Fibroblast of skin of scalp (primary cell): ENCODE results near the gene USP6NL.

Source experiments
- DNase-seq: peaks from one replicate; pipeline ENCODE4 v3.0.0-alpha.2; 2013

USP6NL gene

DNA sequence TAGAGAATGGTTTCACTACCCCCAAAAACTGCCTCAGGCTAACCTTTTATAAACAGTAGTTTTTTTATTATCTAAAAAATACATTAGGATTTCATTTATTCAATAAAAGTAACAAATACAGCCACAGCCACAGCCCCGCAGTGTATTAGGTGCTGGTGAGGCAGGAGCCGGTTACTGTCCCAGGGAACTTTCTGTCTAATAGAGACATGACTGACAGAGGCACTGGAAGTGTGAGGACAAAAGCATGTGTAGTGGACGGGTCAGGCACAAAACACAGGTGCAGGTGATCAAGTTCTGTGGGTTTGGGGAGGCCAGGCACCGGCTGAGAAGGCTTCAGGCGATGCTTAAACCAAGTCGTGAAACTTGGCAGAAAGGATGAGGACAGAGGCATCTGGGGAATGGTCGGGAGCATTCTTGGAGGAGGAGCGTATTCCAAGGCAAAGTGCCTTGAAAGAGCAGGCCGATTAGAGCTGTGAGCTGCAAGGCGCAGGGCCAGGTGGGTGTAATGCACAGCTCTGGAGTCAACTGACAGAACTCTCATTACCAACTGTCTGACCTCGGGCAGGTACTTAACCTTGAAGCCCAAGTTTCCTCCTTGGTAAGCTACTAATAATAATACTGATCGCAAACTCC, 138.2 kb downstream of the USP6NL start:
- DNase-seq, result no peak

DNA sequence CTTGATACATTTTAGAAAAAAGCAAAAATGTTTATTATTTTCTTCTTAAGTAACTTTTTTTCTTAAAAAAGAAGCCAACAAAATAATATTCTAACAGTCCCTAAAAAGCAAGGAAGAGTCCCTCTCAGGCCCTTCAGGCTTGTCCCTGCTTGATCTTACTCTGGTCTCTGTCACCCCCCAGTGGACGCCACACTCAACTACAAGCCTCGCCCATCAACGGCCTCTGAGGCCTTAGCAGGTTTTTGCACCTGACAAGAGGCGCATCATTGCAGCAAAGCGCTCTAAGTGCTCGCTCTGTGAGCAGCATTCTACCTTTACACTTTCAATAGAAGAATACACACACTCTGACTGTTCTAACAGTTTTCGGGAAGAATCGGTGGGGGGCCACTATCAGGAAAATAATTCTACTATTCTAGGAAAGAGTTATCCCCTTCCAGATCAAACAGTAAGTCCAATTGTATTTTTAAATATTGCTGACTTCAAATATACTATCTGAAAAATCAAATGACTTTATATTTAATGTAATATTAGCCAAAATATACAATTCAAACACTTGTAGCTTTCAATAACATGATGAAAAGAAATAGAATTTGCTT, 139.2 kb downstream of the USP6NL start:
- DNase-seq, result peak; percentile 53

DNA sequence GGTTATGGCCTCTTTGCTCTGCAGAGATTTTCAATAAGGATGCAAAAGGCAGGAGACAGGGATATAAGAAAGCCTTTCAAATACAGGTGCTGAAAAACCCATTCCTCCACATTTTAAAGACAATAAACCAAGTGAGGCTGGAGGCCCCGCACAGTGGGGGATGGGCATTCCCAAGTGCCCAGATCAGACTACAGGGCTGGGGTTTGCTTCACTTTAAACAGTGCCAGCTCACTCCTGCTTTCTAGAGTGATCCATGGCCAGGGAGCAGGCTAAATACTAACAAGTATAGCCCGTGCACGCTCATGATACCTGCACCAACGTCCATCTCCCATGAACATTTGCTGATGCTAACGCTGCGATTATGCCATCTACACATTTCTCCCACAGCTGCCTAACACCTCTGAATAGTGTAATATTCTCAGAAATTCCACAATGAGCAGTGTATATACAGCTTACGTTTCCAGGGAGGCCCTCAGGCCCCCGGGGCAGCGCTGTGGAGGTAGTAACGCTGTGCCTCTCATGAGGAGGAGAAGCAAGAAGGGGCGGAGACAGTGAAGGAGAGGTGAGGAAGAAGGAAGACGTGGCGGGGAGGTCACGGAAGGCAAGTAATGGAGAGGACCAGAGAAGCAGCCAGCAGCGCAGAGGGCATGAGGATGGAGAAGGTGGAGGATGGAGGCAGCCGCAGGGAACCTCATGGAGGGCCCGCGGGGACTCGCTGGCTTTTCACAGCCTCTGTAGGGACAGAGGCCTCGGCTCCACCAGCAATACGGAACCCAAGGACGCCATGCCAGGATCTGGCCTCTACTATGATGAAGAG, 141.7 kb downstream of the USP6NL start:
- DNase-seq, result no peak

DNA sequence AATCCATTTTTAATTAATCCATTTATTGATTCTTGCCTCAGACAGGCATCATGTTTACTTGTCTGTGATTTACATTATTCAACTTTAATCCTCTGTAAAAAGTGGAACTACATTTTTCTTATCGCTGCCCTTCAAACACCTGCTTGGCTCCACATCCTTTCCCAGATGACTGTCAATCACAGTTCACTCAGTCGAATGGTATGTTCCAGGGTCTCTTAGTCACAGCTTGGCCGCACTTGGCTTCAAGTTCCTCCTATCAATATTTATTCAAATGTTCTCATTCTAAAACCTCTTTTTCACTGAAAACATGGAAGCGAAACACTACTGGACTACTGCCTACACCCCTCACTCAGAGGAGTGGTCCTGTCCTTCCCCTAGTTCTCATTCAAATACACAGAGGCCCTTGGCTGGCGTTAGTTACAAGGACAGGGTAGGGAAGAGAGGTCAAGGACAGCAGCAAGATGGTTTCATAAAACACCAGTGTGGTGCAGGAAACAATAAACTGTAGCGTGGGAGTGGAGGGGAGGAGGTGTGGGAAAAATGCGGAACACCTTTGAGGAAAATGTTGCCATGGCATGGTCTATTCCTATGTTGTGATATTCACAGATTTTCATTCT, 143.2 kb downstream of the USP6NL start:
- no peak for DNase-seq

DNA sequence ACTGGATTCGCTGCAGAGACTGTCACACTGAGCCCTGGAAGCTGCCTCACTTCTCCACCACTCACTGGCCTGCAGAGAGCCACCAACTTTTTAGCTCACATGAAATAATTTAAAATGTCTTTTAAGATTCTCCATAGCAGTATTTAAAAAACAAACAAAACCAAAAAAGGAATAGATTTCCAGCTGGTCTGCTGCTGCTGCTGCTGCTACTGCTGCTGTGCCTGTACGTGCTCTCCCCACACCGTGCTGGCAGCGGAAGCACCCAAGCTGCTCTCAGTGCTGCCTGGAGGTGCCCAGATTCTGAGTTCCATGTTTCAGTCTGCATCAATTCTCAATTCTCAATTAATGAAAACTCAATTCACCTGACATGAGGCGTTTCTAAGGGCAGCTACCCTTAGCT, 146.0 kb downstream of the USP6NL start:
- no peak for DNase-seq

DNA sequence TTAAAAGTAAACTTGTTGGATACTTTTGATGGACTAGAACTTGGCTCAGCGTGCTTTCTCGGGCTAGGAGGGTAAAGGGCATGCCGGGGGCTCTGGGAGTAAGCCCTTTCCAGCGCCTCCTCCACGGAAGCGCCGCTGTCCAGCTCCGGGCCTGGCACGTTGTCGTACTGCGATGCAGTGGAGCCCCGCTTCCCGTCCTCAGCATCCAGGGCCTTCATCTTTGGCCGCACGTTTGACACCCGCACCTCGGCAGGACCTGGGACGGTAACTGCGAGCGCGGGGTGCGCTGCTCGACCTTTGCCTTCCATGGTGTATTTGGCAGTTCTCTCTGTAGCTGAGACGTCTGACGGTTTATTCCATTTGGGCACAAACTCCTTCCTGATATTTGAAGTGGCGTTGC, 148.3 kb downstream of the USP6NL start:
- no peak for DNase-seq

DNA sequence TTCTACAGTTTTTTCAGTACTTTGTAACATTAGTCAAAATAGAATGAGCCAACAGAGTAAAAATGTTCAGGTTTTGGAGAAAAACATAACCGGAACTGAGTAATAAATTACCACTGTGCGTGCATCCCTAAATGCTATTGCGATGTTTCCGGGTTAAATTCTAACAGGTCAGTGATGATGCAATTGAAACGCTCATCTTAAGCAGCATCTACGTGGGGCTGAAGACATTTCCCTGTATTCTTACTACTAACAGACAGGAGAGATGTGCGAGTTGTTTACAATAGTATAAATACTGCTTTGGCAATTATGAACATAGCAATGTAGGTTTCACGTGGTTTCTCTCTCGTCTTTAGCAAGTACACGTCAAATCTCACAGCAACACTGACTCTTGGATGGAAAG, 149.4 kb downstream of the USP6NL start:
- DNase-seq, result no peak

DNA sequence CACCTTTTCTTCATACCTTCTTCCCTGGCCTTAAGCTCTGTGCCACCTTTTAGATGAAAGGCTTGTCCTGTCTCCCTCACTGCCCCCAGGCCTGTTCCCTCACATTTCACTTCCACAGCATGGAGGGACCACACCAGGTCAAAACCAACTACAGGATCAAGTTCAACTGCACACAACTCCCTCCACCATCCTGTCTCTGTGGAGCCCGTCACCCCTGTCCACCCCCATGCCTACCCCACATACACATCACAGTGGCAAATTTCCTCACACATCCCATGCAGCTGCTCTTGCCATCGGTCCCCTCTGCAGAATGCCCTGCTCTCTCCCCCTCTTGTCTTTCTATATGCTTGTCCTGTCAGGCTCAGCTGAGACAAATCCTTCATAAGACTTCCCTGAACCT, 154.1 kb downstream of the USP6NL start:
- DNase-seq, result no peak

DNA sequence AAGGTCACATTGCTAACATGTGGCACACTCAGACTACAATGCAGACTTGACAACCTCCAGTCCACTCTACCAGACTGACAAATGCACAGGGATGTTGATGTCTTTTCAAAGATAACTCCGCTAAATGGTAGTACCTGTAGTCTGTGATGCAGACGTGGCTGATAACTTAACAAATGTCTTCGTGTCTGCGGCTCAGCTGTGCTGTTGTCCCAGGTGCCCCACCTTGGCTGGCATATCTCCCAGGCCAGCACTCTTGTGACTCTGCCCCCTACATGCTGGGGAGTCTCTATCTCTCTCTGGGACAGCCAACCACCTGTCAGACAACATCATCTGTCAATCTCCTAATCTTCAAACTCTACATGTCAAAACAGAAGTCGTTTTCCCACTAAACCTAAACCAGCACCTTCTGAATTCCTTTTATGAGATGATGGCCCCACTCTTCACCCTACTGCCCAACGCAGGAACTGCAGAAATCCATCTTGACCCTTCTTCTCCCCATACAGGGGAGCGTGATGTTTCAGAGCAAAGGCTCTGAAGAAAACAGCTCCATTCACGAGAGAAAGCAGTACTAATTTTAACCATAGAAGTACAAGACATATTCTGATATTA, 156.4 kb downstream of the USP6NL start:
- no peak for DNase-seq

DNA sequence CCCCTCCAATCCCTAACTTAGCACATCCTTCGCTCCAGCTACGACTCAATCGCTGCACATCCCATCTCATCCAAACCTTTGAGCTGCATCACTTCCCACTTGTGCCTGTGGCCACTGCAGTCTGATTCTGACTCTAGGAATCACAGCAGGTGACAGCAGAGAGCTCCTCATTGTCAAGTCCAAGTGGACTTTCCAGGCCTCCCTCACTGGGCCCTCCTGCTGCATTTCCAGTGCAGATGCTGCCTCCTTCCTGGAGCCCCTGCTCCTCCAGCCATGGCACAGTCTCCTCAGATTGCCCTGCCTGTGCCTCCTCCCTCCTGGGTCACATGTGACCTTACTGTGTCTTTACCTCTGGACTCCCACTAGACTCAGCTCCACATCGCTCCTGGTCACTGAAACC, 157.3 kb downstream of the USP6NL start:
- no peak for DNase-seq

DNA sequence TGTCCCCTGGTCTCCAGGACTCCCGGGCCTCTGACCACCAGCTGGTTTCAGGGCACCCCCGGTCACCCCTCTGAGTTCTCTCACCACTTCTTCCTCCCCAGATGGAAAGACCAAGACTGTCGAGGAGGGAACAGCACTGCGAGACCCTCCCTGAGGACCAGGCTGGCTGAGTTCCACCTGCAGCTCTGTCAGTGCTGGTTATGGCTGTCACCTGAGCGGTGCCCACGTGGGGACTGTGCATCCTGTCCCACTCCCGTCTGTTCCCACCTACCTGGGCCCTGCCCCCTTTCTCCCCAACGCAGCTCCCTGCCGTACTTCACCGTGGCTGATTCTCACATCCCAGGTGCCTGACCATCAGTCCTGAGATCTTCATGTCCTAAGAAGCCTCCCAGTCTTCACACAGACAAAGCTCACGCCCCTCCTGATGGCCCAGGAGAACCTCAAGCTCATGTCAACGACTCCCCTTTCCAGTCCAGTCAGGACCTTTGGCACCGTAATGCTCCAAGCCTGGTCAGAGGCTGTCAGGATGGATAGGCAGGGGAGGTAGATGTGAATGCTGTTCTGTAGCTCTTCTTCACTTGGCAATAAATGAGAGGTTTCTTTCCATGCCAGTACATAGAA, 159.7 kb downstream of the USP6NL start:
- DNase-seq, result no peak

DNA sequence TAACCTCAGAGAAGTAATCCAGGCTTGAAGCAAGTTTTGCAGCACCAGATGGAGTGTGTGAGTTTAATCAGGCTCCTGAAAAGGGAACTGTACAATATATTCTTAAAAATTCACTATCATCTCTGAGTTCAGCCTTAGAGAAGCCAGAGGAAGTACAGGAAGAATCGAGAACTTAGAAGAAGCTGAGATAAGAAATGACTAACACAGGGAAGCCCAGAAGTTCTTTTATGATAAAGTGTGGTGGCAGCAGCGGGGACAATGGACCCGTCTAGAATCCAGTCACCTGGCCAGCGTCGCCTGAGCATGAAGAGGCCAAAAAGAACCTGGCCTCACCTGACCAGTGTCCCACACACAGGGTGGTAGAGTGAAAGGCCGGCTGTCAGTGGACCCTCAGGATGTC, 161.0 kb downstream of the USP6NL start:
- no peak for DNase-seq

DNA sequence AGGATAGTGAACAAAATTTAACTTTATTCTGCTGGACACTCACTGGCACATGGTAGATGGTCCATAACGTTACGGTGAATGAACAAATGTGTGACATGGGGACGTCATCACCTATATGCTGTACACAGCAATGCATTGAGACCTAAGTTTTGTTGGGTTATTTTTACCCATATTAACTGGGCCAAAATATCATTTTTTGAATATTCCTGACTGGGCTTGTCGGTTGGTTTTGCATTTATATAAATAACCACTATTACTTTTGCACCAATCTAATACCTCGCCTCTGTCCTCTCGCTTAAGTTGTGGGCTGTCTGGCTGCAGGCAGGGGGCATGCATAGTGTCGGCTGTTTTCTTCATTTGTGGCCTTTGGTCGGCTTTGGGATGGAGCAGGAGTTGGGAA, 161.7 kb downstream of the USP6NL start:
- DNase-seq, result no peak

DNA sequence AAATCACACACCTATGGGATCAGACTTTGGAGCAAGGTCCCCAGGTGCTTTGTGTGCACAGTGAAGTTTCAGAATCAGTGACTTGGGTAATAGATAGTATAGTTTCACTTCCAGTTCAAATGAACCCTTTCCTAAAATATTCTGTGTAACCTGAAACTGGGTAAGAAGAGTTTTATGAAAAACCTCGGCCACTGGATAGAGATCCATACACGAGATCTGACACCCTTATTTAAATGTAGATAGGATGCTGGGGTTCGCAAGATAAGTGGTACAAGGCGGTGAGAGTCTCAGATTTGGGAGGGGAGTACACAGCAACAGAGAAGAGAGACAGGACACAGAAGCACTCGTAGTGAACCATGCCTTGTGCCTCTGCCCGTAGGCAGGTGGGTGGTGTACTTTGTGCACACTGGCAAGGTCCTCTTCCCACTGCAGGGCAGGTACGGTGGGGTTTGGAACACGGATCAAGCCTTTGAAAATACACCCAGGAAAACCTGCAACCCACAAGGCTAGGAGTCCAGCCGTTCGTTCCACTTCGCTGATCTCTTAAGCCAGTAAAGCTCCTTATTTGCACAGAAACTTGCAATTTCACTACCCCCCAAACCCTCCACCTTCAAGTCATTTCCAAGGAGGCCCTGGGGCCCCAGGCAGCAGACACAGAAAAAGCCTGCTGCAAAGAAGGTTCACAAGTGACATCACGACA, 162.8 kb downstream of the USP6NL start:
- no peak for DNase-seq

DNA sequence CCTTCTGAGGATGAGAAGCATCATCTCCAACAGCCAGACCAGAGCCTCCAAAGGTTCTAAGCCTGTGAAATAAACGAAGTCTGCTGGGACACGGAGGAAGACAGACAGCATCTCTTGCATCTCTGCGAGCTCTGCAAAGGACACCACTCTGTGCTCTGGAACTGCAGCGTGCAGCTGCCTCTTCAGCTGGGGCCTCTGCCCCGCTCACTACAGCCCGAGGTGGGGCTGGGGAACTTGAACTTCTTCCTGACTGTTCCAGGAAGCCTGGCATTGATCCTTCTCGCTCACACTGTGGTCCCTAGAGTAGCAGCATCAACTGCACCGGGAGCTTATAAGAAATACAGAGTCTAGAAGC, 163.3 kb downstream of the USP6NL start:
- no peak for DNase-seq

DNA sequence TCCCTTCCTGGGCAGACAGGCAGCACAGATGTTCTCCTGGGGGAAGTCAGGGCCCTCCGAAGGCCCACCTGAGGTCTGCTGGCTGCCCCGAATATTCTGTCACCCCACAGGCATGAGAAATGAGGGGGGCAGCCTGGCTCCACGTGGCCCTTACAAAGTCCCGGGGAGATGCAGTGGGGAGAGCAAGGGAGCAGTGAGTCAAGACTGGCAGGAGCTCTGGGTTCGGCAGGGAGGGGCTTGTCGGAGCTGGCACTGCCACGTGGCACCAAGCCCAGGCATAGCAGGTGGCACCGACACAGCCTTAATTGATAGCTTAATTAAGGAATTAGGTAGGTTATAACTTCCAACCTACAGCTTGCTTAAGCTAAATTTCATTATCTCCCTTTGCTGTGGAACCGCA, 163.9 kb downstream of the USP6NL start:
- DNase-seq, result no peak

DNA sequence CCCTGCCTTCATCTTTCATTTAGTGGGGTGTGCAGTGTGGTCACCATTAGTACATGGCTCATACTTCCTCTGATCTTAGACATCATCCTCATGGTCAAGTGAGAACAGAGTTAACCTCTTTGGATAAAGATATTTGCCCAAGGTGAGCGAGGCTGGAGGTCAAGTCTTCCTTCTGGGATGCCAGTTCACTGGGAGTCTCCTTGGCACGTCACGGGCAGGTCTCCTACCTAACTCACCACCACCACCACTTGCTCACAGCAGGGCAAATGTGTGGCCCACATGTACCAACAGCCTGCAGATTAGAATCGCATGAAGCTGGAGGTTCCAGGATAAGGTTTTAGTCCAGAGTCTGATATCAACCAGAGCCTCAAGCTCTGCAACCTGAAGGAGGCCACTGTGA, 164.6 kb downstream of the USP6NL start:
- DNase-seq, result no peak

DNA sequence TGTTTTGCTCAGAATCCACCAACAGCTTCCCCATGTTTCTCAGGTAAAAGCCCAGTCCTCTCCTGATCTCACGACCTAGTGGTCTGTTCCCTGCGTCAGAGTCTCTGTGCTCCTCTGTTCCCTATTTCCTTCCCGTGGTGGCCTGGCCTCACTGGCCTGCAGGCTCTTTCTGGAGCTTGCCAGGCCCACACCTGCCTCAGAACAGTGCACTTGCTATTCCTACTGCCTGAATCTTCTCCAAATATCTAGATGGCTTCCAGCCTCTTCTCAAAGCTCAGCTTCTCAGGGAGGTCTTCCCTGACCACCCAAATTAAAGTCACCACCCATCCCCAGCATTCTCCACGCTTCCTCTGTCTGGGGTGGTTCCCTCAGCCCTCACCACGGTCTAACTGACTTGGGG, 165.3 kb downstream of the USP6NL start:
- no peak for DNase-seq

DNA sequence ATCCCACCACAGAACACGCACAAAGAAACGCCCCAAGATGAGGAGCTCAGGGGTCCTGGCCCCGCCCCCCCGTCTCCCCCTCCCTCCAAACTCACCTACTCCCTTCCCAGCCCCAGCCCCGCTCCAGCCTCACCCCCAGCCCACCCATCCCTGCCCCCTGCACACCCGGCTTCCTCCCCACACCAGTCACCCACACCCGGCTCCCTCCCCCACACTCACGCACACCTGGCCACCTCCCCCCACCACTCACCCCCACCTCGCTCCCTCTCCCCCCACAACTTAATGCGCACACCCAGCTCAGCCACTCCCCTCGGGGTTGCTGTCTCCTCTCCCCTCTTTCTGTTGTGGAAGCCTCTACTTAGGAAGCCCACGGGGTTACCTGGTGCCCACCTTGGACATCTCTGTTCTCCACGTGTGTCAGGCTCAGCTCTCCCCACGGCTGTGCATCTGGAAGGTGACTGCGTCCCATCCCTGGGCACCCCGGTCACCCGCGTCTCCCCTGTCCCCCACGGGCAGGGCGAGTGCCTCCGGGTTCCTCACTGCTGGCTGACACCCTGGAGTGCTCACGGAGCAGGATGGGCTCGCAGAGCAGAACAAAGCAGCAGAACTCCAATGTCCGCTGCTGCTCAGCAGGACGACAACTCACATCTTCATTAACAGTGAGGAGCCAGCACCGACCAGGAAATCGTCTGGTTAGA, 166.8 kb downstream of the USP6NL start:
- no peak for DNase-seq

DNA sequence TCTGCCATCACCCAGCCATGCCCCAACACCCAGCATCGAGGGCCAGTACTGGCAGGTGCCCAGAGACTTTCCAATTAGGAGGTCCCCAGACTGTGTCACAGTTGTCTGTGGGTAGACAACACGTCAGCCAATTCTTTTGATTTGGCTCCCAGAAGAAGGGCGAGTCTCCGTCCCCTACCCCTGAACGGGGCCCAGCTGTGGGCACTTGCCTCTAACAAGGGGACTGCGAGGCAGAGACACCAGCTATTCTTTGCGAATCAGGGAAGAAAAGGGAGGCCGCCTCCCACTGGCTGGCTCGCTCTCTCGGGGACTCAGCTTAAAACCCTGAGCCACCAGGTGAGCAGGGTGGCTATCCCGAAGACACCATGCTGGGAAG, 167.3 kb downstream of the USP6NL start:
- DNase-seq, result no peak

DNA sequence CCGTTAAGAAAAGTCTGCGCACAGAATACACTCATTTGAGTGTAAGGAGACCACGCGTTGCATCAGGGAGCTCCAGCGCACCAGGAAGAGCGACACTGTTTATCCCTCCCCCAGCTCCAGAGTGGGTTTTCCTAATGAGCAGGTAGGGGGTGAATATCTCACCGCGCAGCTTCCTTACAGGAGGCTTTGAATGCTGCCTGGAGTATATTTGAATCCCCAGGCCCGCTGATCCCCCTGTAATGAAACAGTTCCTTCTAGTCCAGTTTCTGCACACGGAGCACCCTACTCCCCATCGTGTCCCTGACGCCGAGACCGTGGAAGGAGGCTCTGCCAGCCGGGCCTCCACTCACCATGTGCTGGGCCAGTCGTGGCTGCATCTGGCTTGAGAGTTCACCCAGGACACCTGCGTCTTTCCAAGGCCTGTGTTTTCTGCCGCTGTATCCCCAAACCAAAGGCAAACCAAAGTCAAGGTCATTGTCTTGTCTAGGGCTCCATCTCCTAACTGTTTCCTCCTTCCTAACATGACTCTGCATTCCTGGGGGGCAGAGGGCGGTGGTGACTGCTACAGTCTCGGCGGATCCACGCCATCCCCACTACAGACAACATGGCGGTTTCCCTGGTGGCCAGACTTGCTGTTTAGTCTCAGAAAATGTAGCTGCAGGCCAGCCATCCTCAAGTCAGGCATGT, 167.8 kb downstream of the USP6NL start:
- no peak for DNase-seq
